Fibroblast of skin of back (primary cell): ENCODE results near the gene ZNF524.

Experiments used
- DNase-seq: peaks from one replicate; pipeline ENCODE4 v3.0.0-alpha.2; 2013

ZNF524 gene

DNA sequence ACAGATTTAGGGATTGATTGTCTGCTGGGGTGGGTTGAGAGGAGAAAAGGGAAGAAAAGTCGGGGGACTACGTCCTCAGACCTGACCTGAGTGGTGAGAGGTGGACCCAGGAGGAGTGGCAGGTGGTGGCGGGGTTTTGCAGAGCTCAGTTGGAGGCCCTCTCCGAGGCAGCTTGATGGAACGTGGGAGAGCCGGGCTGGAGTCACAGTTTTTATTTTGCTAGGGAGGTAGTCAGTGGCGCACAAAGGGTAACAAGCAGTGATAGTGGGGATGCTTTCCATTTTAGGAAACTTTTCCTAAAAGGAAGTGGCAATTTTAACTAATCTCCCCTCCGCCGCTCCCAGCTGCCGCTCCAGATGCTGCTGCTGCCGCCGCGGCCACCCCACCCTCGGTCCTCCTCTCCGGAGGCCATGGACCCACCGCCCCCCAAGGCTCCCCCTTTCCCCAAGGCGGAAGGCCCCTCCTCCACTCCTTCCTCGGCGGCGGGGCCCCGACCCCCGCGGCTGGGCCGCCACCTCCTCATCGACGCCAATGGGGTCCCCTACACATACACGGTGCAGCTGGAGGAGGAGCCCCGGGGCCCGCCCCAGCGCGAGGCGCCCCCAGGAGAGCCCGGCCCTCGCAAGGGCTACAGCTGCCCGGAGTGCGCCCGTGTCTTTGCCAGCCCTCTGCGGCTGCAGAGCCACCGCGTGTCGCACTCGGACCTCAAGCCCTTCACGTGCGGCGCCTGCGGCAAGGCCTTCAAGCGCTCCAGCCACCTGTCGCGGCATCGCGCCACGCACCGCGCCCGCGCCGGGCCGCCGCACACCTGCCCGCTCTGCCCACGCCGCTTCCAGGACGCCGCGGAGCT lies 42.3 kb downstream of the ZNF524 start:
- peak; percentile 21 for DNase-seq

DNA sequence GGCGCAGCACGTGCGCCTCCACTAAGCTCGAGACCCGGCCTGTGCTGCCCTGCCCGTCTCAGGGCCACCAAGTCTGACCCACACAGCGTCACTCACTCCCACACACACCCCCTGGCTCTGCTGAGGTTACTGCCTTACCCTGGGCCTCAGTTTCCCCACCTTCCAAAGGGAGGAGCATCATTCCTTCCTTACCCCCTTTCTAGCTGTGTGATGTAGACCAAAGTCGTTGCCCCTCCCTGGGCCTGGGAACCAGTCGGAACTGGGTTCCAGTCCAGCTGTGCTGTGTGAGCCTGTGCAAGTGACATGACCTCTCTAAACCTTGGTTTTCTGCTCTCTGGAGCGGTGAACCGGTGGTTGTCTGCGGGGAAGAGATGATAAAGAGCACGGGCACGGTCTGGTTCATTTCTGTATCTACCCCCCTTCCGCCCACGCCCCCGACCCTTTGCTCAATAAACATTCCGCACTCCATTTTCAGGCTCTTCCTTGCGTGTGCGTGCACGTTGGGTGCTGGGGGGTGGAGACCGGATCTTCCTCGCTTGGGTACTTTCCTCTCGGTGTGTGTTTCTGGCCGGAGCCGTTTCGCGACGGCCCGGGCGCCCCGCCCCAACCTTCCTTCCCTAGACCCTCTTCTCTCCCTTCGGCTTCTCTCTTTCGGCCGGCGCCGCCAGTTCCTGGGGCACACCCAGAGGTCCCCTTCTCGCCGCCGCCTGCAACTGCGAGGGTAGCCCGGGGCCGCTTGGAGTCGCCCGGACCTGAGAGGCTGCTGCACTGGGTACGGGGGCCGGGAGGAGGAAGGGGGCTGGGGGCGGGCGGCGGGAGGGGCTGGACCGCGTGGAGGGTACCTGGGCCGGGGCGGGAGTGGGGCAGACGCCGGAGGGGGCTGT lies 43.2 kb downstream of the ZNF524 start, which contains the start of gene ZNF581:
ZNF581 (plus strand) TSS at position 647 of the 884 bp plus-strand sequence. CDS start 923 bp downstream, outside the sequence.
- peak; percentile 74 for DNase-seq

DNA sequence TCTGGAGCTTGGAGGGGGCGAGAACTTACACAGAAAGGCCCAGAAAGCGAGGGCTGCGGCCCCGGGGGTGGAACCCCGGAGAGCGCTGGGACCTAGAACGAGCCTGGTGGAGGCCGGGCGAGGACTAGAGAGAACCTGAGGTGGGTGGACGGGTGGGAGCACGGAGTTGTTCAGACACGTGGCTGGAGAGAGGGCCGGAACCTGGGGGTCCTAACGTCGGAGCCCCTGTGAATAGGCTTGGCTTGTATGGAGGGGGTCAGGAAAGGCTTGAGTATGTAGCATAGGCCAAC lies 43.7 kb downstream of the ZNF524 start:
- no peak for DNase-seq

DNA sequence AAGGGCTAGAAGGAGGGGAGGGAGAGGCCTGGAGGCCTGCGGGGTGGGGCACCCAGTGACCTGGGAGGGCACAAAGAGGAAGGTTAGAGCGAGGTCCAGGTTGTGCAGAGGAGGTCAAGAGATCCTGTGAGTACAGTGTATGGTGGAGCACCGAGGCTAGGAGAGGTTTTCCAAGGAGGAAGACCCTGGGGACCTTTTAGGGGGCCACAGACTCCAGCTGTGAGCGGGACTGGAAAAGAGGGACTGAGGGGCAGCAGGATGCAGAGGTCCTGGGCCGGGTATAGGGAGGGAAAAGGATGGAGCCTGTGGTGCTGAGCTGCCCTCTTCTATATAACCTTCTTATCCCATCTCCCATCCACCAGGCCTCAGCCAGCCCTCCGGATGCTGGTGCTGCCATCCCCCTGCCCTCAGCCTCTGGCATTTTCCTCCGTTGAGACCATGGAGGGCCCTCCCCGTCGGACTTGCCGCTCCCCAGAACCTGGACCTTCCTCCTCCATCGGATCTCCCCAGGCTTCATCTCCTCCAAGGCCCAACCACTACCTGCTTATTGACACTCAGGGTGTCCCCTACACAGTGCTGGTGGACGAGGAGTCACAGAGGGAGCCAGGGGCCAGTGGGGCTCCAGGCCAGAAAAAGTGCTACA lies 44.2 kb downstream of the ZNF524 start:
- DNase-seq, result no peak

DNA sequence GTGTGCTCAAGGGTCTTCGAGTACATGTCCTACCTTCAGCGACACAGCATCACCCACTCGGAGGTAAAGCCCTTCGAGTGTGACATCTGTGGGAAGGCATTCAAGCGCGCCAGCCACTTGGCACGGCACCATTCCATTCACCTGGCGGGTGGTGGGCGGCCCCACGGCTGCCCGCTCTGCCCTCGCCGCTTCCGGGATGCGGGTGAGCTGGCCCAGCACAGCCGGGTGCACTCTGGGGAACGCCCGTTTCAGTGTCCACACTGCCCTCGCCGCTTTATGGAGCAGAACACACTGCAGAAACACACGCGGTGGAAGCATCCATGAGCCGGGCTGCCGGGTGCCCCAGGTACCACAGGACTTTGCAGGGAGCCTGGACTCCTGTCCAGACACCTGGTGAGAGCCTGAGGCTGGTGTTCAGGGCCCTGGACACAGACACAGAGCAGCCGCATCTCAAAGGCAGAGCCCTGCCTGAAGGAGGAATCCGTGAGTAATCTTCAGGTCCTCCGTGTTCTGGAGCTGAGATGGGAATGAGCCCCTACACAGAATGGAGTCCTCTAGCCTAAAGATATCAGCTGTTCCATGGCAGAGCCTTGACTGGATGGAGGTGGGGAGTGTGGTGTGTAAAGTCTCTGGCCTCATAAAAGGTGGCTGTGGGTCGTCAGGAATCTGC lies 44.9 kb downstream of the ZNF524 start:
- no peak for DNase-seq

DNA sequence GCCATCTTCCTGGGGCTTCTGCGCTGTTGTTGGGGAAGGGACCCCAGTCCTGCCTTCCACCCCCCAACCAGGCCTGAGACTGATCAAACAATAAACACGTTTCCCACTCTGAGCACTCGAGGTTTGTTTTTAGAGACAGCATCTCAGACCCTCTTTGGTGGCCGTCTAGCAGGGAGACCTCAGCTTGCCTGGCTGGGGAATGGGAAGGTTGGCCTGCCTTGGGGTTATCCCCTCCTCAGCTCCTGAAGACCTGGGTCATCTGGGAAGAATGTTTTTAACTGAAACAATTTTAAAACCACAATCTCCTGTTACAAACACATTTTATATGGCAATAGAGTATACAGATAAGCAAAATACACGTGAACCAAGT lies 45.4 kb downstream of the ZNF524 start:
- DNase-seq, result no peak

DNA sequence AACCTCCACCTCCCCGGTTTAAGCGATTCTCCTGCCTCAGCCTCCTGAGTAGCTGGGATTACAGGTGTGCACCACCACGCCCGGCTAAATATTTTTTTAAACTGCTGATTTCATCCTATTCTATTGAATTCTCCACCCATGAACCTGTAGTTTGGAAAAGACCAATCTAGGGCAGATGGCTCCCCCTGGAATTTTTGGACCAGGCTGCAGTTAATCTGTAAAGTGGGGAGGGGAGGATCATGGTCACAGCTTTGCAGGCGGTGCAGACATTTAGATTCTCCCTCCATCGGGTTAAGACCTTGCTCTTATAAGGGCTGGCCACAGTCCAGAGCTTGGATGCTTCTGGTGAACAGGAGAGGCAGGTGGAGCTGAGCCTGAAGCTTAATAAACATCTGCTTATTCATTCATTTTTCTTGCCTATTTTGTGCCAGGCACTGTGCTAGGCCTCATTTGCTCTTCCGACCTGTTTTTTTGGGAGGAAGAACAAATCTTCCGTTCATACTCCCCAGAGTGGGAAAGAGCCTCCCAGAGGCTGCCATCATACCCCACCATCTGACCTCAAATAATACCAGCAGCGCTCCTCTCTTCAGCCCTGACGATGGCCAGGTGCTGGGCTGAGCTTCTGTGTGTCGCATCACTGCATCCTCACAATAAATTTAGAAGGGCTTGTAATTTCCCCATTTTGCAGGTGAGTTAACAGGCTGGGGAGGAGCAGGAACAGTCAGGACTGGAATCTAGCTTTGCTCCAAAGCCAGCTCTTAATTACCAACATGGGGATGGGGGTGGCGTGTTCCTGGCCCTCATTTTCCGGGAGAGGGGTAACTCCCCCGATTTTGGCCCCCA lies 47.0 kb downstream of the ZNF524 start:
- no peak for DNase-seq

DNA sequence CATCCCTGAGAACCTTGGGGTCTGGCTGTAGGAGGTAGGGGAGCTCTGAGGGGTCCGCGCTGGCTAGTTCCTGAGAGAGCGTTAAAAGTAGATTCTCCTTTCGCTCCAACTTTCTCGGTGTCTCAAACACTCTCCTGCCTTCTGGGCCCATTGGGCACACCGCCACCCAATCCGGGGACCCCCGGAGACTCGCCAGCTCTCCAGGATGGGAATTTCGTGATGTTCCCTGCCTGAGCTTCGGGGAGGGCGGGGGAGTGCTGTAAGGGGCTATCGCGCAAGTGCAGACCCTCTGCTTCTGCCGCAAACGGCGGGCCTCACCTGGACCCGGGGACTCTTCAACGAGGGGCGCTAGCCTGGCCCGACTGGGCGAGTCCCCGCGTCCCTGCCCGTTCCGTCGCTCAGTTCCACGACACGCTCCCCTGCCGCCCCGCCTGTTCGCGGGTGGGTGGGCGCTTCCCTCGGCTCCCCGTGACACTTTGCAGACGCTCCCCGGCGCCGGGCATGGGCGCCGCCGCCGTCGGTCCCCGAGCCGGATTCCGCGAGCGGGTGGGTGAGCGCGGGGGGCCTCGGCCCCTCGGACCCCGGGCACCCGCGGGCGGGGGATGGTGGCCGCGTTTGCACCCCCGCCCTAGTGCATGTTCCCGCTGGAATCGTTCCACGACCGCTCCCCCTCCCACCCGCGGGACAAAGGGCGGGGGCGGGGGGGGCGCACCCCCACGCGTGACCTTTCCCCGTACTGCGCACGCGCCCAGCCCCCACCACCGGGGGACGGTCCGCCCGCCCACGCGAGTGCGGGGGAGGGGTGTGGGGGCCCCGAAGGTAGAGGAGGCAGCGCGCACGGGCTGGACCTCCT lies 47.9 kb downstream of the ZNF524 start, which contains the start of gene CCDC106:
CCDC106 (plus strand) TSS at position 481 of the 853 bp plus-strand sequence. CDS start 835 bp downstream, outside the sequence.
- DNase-seq, result peak; percentile 78

DNA sequence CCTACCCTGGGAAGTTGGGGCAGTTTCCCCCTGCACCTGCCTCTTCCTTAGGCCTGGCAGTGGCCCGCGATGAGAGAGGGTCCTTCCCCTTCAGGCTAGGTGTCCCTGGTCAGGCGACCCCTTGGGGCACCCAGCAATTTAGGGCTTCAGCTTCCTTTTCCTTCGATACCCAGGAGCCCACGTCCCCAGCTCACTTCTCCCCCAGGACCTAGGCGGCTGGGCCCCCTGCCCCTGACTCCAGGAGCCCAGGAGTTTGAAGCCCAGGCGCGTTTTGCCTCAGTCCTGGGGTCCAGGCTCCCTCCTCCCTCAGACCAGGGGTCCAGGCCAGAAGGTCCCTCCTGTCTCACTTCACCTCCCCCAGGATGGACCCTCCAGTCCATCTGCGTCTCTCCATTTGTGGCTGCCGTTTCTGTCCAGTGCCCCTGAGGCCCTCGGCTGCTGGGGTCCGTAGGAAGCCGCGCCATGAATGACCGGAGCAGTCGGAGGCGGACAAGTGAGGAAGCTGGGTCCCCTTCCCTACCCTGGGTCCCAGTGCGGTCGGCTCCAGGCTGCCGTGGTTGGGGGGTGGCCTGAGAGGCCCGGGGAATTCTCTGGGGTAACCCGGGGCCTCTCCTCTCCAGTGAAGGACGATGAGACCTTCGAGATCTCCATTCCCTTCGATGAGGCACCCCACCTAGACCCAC lies 48.6 kb downstream of the ZNF524 start:
- no peak for DNase-seq

DNA sequence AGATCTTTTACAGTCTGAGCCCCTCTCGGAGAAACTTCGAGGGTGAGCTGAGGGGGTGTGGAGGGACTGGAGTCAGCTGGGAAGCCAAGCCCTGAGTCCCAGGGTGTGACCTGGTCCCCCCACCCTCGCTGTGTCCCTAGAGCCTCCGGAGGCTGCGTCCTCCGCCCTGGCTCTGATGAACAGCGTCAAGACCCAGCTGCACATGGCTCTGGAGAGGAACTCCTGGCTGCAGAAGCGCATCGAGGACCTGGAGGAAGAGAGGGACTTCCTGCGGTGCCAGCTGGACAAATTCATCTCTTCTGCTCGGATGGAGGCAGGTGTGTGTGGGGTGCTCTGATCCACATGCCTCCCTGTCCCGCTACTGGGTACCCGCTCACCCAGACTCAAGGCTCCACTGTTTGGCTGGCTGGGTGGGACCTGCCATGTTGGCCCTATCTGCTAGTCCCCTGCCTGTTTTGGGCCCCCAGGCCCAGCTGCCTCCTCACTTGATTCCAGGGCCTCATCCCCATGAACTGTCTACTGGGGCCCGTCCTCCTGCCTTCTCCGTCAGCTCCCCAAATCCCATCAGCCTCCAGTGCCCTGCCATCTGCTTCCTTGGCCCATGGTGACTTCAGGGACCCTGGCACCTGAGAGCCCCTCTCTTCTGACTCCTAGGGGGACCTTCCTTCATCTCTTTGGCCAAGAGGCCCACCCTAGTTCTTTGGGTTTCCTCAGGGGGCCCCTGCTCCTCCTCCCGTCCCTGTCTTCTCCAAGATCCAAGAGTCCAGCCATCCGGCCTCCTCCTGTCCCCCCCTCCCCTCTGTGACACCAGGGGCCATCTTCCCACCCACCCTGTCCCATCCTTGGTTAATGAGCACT lies 49.4 kb downstream of the ZNF524 start:
- no peak for DNase-seq

DNA sequence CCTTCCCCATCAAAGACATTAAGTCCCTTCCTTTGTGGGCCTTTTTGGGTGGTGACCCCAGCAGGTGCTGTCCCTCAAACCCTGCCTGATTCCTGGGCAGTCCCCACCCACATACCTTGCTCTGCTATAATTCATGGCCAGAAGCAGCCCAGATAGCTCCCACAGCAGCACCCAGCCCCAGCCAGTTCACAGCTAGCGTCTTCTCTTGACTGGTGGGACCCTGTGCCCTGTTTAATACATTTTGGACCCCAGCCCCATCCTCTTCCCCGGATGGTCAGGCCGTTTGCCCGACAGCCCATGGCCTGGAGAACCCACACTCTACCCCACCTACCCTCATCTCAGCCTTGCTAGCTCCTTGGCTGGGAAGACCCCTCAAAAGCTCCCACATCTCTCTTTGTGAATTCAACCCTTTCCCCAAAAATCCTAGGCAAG lies 50.1 kb downstream of the ZNF524 start:
- no peak for DNase-seq

DNA sequence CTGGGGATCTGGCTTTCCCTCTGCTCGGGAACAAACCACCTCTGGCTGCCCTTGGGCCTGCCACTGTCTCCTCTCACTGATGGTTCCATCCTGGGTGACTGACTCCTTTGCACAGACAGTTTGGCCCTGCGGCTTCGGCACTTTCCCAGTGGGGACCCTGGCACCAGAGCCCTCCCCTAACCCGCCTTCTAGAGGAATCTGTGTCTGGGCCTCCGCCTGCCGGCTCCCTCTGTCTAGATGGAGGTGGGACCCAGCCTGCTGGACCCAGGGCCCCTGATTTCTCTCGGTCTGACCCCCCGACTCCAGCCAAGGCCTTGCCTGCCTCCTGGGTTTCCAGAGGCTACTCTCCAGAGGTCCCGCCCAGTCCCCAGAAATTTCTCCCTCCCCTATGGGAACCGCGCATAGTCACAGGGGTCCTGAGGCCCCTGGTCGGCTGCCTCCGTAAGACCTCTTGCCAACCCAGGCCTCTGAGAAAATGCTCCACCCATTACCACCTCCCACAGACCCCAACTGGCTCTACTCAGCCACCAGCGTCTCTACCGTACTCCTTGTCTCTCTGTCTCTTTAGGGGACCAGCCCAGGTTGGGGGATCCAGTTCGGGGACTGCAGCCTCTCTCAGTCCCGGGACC lies 50.6 kb downstream of the ZNF524 start:
- DNase-seq, result no peak

DNA sequence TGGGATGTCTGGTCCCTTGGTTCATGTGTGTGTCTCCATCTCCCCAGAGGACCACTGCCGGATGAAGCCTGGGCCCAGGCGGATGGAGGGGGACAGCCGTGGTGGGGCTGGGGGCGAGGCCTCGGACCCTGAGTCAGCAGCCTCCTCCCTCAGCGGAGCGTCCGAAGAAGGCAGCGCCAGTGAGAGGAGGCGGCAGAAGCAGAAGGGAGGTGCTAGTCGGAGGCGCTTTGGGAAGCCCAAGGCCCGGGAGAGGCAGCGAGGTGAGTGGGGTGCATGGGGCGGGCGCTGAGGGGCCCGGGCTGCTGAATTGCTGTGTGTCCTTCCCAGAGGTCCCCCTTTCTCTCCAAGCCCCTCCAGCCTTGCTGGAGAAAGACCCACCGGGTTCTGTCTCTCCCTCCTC lies 51.1 kb downstream of the ZNF524 start:
- DNase-seq, result no peak

DNA sequence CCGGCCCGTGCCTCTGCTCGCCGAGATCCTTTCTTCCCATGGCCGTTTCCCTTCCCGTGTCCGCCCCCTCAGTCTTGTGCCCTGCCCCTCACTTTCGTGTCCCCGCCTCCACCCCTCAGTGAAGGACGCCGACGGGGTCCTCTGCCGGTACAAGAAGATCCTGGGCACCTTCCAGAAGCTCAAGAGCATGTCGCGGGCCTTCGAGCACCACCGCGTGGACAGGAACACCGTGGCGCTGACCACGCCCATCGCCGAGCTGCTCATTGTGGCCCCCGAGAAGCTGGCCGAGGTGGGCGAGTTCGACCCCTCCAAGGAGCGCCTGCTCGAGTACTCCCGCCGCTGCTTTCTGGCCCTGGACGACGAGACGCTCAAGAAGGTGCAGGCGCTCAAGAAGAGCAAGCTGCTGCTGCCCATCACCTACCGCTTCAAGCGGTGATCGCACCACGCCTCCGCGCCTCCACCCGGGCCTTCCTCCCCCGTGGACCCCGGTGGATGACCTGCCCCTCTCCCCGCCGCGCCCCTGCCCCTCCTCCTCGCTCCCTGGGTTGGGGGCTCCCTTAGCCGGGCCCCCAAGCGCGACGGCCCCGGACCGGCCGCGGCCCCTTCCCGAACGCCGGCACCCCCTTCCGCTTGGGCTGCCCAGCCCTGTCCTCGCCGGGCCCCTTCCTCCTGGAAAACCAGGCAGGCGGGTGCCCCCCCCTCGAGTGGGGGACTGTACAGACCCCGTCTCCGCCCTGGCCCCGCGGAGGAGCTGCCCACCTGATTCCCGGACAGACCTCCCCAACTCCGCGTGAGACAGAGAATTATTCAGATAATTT lies 52.4 kb downstream of the ZNF524 start:
- DNase-seq, result no peak
